GM12892 (cell line): ENCODE measurements around the gene DNAJC9. TPM values are rescaled to one million over a fixed set of nuclear protein-coding genes. Genes with fewer than 3 reads are reported as not detected.
"Not testable (repeated sequence)": the region's sequence is repeated elsewhere in the genome, so short reads cannot be mapped to it uniquely, and the experiment has no call there.

Source experiments
- DNase-seq: peaks from one replicate; pipeline ENCODE4 v3.0.0; 2011; ENCODE audit not compliant: insufficient read length
- FAIRE-seq: peaks from 2 replicates; lab custom pipeline; 2011; peaks lifted over from hg19 to GRCh38; lab: Jason Lieb, UNC
- POLR2A ChIP-seq: IDR thresholded peaks from 2 replicates; pipeline ENCODE4 v1.6.1; 2011; ENCODE audit warnings: low read depth, low read length, control low read depth
- POLR2AphosphoS5 ChIP-seq: IDR thresholded peaks from 2 replicates; pipeline ENCODE4 v1.6.1; 2011; ENCODE audit warnings: low read depth, low read length, control low read depth
- TAF1 ChIP-seq: IDR thresholded peaks from 2 replicates; pipeline ENCODE4 v1.6.1; 2011; ENCODE audit warnings: low read depth, mild to moderate bottlenecking, control low read depth, low read length, borderline replicate concordance
- polyA plus RNA-seq: library from polyadenylated mRNA; unstranded; fragments of >200 nt; gene quantifications from one replicate; pipeline ENCODE4 v1.2.1, GENCODE V29; 2012; ENCODE audit warnings: missing spikeins, inconsistent platforms; ENCODE audit not compliant: missing spikeins

DNAJC9 gene
- 27.6 TPM for polyA plus RNA-seq

GRCh38 chr10:73246646-73247508, at the start of gene DNAJC9:
Gene DNAJC9 (minus strand): TSS chr10:73247255. CDS start chr10:73247189, 66 bp downstream.
- DNase-seq (peak; percentile 74), FAIRE-seq (peak; percentile 91)
- TF ChIP-seq TAF1 = peak; percentile 89
- TF ChIP-seq POLR2AphosphoS5 = peak; percentile 94
- TF ChIP-seq POLR2A = peak; percentile 96

- FAIRE-seq (no peak), DNase-seq (no peak)
- TF ChIP-seq TAF1 (no peak), POLR2A (no peak), POLR2AphosphoS5 (no peak)
These were observed 46.4 kb upstream of the DNAJC9 start for GRCh38 chr10:73293461-73293860.

- DNase-seq (no peak), FAIRE-seq (no peak)
- TF ChIP-seq TAF1 (no peak), POLR2AphosphoS5 (no peak), POLR2A (no peak)
These were observed 42.9 kb upstream of the DNAJC9 start for GRCh38 chr10:73289958-73290357.

GRCh38 chr10:73287441-73287840, 40.4 kb upstream of the DNAJC9 start:
- DNase-seq = no peak
- no peak for FAIRE-seq

GRCh38 chr10:73281097-73281496, 34.0 kb upstream of the DNAJC9 start:
- DNase-seq (no peak), FAIRE-seq (no peak)
- no peak for TF ChIP-seq TAF1
- TF ChIP-seq POLR2A = no peak
- TF ChIP-seq POLR2AphosphoS5 = no peak

More at GRCh38 chr10:73287441-73287840, 40.4 kb upstream of the DNAJC9 start:
- TF ChIP-seq TAF1 (no peak), POLR2AphosphoS5 (no peak), POLR2A (no peak)

- no peak for FAIRE-seq
- TF ChIP-seq POLR2A (no peak), POLR2AphosphoS5 (no peak), TAF1 (no peak)
- DNase-seq = no peak
These were observed 17.4 kb upstream of the DNAJC9 start for GRCh38 chr10:73264423-73264822.

- no peak for DNase-seq
- no peak for FAIRE-seq
- TF ChIP-seq TAF1 (no peak), POLR2A (no peak), POLR2AphosphoS5 (no peak)
These were observed 16.8 kb upstream of the DNAJC9 start for GRCh38 chr10:73263693-73264347.

- DNase-seq (no peak), FAIRE-seq (no peak)
- TF ChIP-seq TAF1 (no peak), POLR2A (no peak), POLR2AphosphoS5 (no peak)
These were observed 16.0 kb upstream of the DNAJC9 start for GRCh38 chr10:73262880-73263555.

- no peak for DNase-seq
- no peak for FAIRE-seq
These were observed 15.2 kb upstream of the DNAJC9 start for GRCh38 chr10:73262105-73262730.

GRCh38 chr10:73261362-73261995, 14.4 kb upstream of the DNAJC9 start:
- no peak for FAIRE-seq
- no peak for DNase-seq
- TF ChIP-seq POLR2AphosphoS5 = no peak
- TF ChIP-seq POLR2A = no peak
- no peak for TF ChIP-seq TAF1

More at GRCh38 chr10:73262105-73262730, 15.2 kb upstream of the DNAJC9 start:
- no peak for TF ChIP-seq TAF1
- TF ChIP-seq POLR2A = no peak
- TF ChIP-seq POLR2AphosphoS5 = no peak

- DNase-seq, FAIRE-seq: not testable (repeated sequence)
These were observed 11.6 kb upstream of the DNAJC9 start for GRCh38 chr10:73258612-73259011.
